PFSK-1 (cell line): ENCODE data around the gene NAXD.

Experiments used
- FOXP2 ChIP-seq: optimal IDR thresholded peaks from 2 replicates; pipeline ENCODE3; 2011; ENCODE audit warnings: borderline replicate concordance, control low read depth, inconsistent platforms; ENCODE audit not compliant: insufficient read depth; ENCODE audit errors: extremely low read length, extremely low read depth
- POLR2AphosphoS5 ChIP-seq: IDR thresholded peaks from 2 replicates; pipeline ENCODE4 v1.6.1; 2012; ENCODE audit warnings: low read depth, mild to moderate bottlenecking, control low read depth, low read length, moderate library complexity
- SIN3A ChIP-seq: IDR thresholded peaks from 2 replicates; pipeline ENCODE4 v1.6.1; 2012; ENCODE audit warnings: mild to moderate bottlenecking, low read length, moderate library complexity, borderline replicate concordance; ENCODE audit not compliant: insufficient read depth
- TAF1 ChIP-seq: IDR thresholded peaks from 2 replicates; pipeline ENCODE4 v1.6.1; 2012; ENCODE audit warnings: low read length, control low read depth, borderline replicate concordance; ENCODE audit not compliant: insufficient read depth
- TF ChIP-seq, protein P1 (sequence below), 2 experiments: IDR thresholded peaks; 2 replicates each; pipeline versions ENCODE4 v1.6.1 to v1.8.0; 2011 to 2012; ENCODE audit warnings: low read depth in 2 of 2, low read length in 2 of 2, control low read depth in 1 of 2, inconsistent platforms in 1 of 2, mild to moderate bottlenecking in 1 of 2, moderate library complexity in 1 of 2; ENCODE audit not compliant: insufficient read depth in 1 of 2

NAXD gene

DNA sequence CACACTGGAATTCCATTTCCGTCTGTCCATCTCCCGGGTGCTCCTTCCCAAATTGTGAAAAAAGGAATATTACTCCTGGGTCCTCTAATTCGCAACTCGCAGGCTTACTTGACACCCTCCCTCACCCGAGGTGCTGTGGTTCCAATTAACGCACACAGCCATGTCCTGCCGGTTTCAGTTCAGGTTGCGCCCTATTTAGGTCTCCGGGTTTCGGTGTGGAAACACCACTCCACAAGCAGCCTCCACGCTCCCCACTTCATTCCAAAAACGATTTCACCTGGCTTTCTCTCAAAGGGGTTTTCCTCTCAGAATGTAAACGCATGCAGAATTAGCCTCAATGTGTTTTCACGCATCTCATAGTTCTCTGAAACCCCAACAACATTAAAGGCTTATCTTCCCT, 37.9 kb downstream of the NAXD start:
- TF ChIP-seq, protein P1, sequence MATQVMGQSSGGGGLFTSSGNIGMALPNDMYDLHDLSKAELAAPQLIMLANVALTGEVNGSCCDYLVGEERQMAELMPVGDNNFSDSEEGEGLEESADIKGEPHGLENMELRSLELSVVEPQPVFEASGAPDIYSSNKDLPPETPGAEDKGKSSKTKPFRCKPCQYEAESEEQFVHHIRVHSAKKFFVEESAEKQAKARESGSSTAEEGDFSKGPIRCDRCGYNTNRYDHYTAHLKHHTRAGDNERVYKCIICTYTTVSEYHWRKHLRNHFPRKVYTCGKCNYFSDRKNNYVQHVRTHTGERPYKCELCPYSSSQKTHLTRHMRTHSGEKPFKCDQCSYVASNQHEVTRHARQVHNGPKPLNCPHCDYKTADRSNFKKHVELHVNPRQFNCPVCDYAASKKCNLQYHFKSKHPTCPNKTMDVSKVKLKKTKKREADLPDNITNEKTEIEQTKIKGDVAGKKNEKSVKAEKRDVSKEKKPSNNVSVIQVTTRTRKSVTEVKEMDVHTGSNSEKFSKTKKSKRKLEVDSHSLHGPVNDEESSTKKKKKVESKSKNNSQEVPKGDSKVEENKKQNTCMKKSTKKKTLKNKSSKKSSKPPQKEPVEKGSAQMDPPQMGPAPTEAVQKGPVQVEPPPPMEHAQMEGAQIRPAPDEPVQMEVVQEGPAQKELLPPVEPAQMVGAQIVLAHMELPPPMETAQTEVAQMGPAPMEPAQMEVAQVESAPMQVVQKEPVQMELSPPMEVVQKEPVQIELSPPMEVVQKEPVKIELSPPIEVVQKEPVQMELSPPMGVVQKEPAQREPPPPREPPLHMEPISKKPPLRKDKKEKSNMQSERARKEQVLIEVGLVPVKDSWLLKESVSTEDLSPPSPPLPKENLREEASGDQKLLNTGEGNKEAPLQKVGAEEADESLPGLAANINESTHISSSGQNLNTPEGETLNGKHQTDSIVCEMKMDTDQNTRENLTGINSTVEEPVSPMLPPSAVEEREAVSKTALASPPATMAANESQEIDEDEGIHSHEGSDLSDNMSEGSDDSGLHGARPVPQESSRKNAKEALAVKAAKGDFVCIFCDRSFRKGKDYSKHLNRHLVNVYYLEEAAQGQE (IDR thresholded peaks at IDR 0.05; ENCODE audit: insufficient read depth in 1 of 2, low read depth in 2 of 2, low read length in 2 of 2): no peak
- TF ChIP-seq TAF1: no peak
- TF ChIP-seq FOXP2: no peak
- no peak for TF ChIP-seq POLR2AphosphoS5
- TF ChIP-seq SIN3A: no peak

DNA sequence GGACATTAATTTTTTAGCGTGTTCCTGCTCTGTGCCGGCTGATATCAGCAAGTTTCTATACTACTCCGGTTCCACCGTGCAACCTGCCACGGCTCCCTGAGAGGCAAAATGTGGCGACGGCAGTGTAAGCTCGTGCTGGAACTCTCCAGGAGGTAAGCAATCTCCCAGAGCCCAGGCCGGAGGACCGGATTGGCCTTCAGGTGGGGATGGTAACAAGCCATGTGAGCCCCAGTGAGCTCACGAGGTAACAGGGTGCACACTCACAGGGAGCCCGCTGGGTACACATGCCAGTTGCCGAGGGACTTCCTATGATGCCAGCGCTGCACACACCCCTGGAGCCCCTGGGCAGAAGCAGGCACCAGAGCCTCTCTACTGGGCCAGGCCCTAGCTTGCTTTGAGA, 38.5 kb downstream of the NAXD start:
- TF ChIP-seq FOXP2 (no peak), SIN3A (no peak), TAF1 (no peak), POLR2AphosphoS5 (no peak)
- TF ChIP-seq, protein P1 (IDR thresholded peaks at IDR 0.05; ENCODE audit: insufficient read depth in 1 of 2, low read depth in 2 of 2, low read length in 2 of 2): no peak

DNA sequence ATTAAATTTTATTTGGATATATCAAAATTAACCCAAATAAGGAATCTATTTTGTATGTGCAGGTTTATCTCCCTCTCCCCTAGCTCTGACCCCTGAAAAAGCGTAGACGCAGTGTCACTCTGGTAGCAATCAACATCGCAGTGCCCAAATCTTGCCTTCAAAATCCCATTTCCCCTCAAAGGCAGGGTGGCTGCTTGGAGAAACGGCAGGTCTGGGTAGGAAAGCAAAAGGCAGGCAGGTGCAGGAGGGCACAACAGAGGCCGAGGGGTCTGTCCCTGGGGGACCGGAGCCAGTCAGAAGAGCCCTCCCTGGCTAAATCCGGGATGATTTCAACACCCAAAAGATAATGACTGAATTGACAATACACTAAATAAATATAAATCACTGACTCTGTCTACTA, 41.9 kb downstream of the NAXD start:
- TF ChIP-seq TAF1: no peak
- TF ChIP-seq SIN3A: no peak
- no peak for TF ChIP-seq POLR2AphosphoS5
- TF ChIP-seq FOXP2: no peak
- TF ChIP-seq, protein P1 (IDR thresholded peaks at IDR 0.05; ENCODE audit: insufficient read depth in 1 of 2, low read depth in 2 of 2, low read length in 2 of 2): no peak

DNA sequence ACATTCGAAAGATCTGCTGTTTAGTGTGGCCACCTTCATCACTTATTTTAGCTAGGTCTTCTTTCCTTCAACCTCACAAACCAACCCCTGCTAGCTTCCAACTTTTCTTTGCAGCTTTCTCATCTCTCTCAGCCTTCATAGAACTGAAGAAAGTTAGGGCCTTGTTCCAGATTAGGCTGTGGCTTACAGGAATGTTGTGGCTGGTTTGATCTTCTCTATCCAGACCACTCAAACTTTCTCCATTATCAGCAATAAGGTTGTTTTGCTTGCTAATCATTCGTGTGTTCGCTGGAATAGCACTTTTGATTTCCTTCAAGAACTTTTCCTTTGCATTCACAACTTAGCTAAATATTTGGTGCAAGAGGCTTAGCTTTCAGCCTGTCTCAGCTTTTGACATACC, 45.9 kb downstream of the NAXD start:
- TF ChIP-seq POLR2AphosphoS5 (no peak), TAF1 (no peak), SIN3A (no peak)
- TF ChIP-seq, protein P1 (IDR thresholded peaks at IDR 0.05; ENCODE audit: insufficient read depth in 1 of 2, low read depth in 2 of 2, low read length in 2 of 2): no peak

DNA sequence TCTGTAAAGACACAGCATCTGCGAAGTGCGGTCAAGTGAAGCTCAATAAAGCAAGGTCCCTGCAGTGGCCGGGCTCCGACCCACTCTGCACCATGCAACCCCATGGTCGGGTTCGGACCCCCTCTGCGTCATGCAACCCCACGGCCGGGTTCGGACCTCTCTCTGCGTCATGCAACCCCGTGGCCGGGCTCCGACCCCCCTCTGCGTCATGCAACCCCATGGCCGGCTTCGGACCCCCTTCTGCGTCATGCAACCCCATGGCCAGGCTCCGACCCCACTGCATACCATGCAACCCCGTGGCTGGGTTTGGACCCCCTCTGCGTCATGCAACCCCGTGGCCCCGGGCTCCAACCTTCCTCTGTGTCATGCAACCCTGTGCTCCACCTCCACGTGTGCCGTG, 46.7 kb downstream of the NAXD start:
- TF ChIP-seq POLR2AphosphoS5 (no peak), SIN3A (no peak), TAF1 (no peak), FOXP2 (no peak)
- TF ChIP-seq, protein P1 (IDR thresholded peaks at IDR 0.05; ENCODE audit: insufficient read depth in 1 of 2, low read depth in 2 of 2, low read length in 2 of 2): no peak
